ENCODE data around the gene E2F2.

The E2F2 gene

GRCh38 chr1:23561813-23562100, 30.7 kb upstream of the E2F2 start:
- DNase-seq, result no peak
- Histone ChIP-seq H3K4me1 (peaks cover 0 to 62% (median 50%) of the 10 kb centered on the region in 4 donors), H3K4me3 (peak overlapping the region; percentile 85 to 96), H3K27ac (peak overlapping the region; percentile 94 to 97), H3K27me3 (no peaks in the 10 kb centered on the region), H3K9me3 (no peaks in the 10 kb centered on the region), H3K36me3 (peaks cover 18 to 24% (median 19%) of the 10 kb centered on the region in 3 donors)
- intact Hi-C loops (cut with DNase I; ENCODE audit: low total_unique reads), result no loop called here
- TF ChIP-seq CTCF (IDR thresholded peaks at IDR 0.05), result no peak

GRCh38 chr1:23561076-23561812, 30.2 kb upstream of the E2F2 start:
- Histone ChIP-seq H3K9me3 (no peaks in the 10 kb centered on the region), H3K4me1 (peaks cover 0 to 59% (median 51%) of the 10 kb centered on the region in 4 donors), H3K27me3 (no peaks in the 10 kb centered on the region), H3K27ac (peak overlapping the region; percentile 94 to 97), H3K4me3 (peak overlapping the region; percentile 85 to 96), H3K36me3 (peaks cover 18 to 25% (median 20%) of the 10 kb centered on the region in 3 donors)
- DNase-seq, result no peak
- intact Hi-C loops (cut with DNase I; ENCODE audit: low total_unique reads), result no loop called here
- TF ChIP-seq CTCF (IDR thresholded peaks at IDR 0.05), result no peak

DNA sequence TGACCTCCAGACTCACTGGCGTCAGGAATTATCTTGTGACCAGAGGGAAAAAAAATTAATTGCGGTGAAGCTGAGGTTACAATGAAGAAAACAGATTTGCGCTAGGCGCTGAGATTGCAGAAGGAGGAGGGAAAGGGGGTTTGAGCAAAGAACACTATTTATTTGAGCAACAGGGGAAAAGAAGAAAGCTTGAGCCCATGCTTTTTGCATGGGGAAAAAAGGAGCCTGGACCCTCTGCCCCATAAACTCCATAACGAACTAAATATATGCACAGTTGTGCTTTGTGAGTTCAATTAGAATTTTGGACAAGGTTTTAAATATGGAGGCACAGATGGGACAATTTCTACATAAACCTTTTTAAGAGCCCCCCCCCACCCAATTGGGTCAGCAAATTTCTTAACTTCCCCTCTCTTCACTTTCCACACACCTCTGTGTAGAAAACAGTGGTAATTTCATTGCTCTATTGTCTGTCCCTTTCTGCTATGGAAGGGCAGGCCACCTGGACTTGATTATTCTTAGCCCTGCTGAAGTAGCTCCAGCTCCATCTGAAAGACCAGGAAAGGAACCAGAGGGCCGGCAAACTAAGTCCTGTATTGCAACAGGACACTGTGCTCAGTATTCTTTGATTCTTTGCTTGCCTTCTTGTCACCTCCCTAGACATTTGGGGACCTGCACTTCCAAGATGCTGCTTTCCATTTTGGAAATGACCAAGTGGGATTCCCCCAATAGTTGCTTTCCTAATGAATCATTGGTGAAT, 29.1 kb upstream of the E2F2 start:
- H3K4me1 ChIP-seq, result peaks cover 0 to 54% (median 49%) of the 10 kb centered on the region in 4 donors
- H3K9me3 ChIP-seq, result no peaks in the 10 kb centered on the region
- peaks cover 18 to 25% (median 20%) of the 10 kb centered on the region in 3 donors for H3K36me3 ChIP-seq
- TF ChIP-seq CTCF (IDR thresholded peaks at IDR 0.05), result no peak
- intact Hi-C loops (cut with DNase I; ENCODE audit: low total_unique reads), result no loop called here
- no peak for DNase-seq
- peak overlapping the region; percentile 85 to 96 for H3K4me3 ChIP-seq
- H3K27ac ChIP-seq, result peak overlapping the region; percentile 94 to 97
- no peaks in the 10 kb centered on the region for H3K27me3 ChIP-seq

DNA sequence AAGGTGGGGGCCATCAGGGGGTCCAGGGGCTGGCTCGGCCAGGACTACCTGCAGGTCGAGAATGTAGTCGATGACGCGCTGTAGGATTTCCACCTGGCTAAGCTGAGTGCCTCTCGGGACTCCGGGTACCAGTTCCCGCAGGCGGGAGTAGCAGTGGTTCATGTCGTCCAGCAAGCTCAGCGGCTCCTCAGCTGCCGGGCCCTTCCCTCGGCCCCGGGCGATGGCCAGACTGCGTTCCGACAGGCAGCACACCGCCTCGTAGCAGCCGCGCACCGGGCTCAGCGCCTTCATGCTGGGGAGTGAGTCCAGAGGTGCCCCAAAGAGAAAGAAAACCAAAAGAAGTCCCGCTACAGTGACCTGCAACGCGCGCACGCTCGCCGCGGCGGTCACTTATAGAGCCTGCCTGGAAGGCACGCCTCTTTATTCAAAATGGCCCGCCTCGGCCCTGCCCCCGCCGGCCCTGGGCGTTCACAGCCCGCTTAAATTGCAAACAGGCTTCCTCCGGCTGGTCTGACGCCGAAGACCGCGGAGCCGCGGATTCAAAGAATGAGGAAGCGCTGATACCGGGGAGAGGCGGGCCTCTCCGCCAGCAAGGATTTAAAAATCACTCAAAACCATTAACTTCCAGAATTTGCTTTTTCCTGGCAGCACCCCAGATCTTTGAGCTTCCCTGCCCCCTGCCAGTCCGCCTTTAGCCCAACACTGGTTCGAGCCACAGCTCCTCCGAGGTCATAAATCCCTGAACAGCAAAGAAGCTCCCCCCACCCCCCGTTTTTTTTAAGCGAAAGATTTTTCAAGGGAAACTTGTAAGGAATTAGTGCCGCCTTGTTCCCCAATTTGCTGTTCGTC, 28.3 kb upstream of the E2F2 start, which contains the start of gene ID3:
Gene ID3 (minus strand): TSS at position 366 of the 849 bp plus-strand sequence. CDS start 75 bp downstream, at position 291.
- no peaks in the 10 kb centered on the region for H3K27me3 ChIP-seq
- H3K27ac ChIP-seq, result peak within 1 kb of the TSS; percentile 94 to 97
- H3K9me3 ChIP-seq, result no peaks in the 10 kb centered on the region
- intact Hi-C loops (cut with DNase I; ENCODE audit: low total_unique reads), result no loop called here
- DNase-seq, result peak; percentile 97 to 99
- H3K4me1 ChIP-seq, result peaks cover 0 to 50% (median 43%) of the 10 kb centered on the region in 4 donors
- peaks cover 18 to 25% (median 20%) of the 10 kb centered on the region in 3 donors for H3K36me3 ChIP-seq
- TF ChIP-seq CTCF (IDR thresholded peaks at IDR 0.05), result peak in 1 of 2 experiments; percentile 13
- peak within 1 kb of the TSS; percentile 85 to 96 for H3K4me3 ChIP-seq

DNA sequence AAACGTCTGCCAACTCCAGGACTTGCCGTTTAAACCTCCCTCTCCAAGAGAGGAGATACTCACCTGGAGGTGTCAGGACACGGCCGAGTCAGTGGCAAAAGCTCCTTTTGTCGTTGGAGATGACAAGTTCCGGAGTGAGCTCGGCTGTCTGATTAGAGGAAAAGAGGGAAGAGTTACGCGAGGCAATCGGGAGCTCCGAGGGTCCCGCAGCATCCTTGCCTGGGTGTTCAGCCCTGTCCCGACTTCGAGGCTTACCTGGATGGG, 27.8 kb upstream of the E2F2 start:
- Histone ChIP-seq H3K9me3 (no peaks in the 10 kb centered on the region), H3K36me3 (peaks cover 18 to 25% (median 20%) of the 10 kb centered on the region in 3 donors), H3K4me3 (peak overlapping the region; percentile 85 to 96), H3K27me3 (no peaks in the 10 kb centered on the region), H3K27ac (peak overlapping the region; percentile 94 to 97), H3K4me1 (peaks cover 0 to 50% (median 43%) of the 10 kb centered on the region in 4 donors)
- no peak for DNase-seq
- intact Hi-C loops (cut with DNase I; ENCODE audit: low total_unique reads), result no loop called here
- TF ChIP-seq CTCF (IDR thresholded peaks at IDR 0.05), result no peak

Data from tibial artery (tissue), 4 donors.